Heart left ventricle (tissue), 16 donors: ENCODE results near the gene TSPAN31. TPM values are rescaled to one million over a fixed set of nuclear protein-coding genes. Genes with fewer than 3 reads are reported as not detected.
A peak's percentile ranks its signal among the peaks of the same experiment; 100 is the strongest.

ENCODE experiments used
- ATAC-seq, 4 donors: fragments of 200-7000 bp; cut with Tn5 transposase; one replicate each; pipeline ENCODE4 v1.9.1; 2020 to 2022; ENCODE audit warnings: moderate library complexity in 4 of 4, mild to moderate bottlenecking in 3 of 4, moderate number of reproducible peaks in 1 of 4
- DNase-seq, 5 donors: peaks; one replicate each; pipeline ENCODE4 v3.0.0-alpha.2; 2020
- H3K27ac ChIP-seq, 12 donors: fragments of 200-600 bp; sonication (generic) in 4 of 12; one replicate each; pipeline versions ENCODE4 v1.5.0 to v1.8.0; 2016 to 2022; ENCODE audit warnings: mild to moderate bottlenecking in 2 of 12
- H3K27me3 ChIP-seq, 9 donors: fragments of 200-600 bp; sonication (generic) in 2 of 9; one replicate each; pipeline versions ENCODE4 v1.5.1 to v1.8.0; 2016 to 2022; ENCODE audit warnings: mild to moderate bottlenecking in 3 of 9
- H3K36me3 ChIP-seq, 9 donors: fragments of 200-600 bp; sonication (generic) in 2 of 9; one replicate each; pipeline versions ENCODE4 v1.5.0 to v1.8.0; 2018 to 2022; ENCODE audit warnings: mild to moderate bottlenecking in 2 of 9
- H3K4me1 ChIP-seq, 12 donors: fragments of 200-600 bp; sonication (generic) in 4 of 12; one replicate each; pipeline versions ENCODE4 v1.5.0 to v1.8.0; 2016 to 2022; ENCODE audit warnings: mild to moderate bottlenecking in 3 of 12
- H3K4me3 ChIP-seq, 12 donors: fragments of 200-600 bp; sonication (generic) in 4 of 12; one replicate each; pipeline versions ENCODE4 v1.5.0 to v1.8.0; 2017 to 2022; ENCODE audit warnings: mild to moderate bottlenecking in 9 of 12, moderate library complexity in 4 of 12
- H3K9me3 ChIP-seq, 12 donors: fragments of 200-600 bp; sonication (generic) in 4 of 12; one replicate each; pipeline versions ENCODE4 v1.5.0 to v1.8.0; 2016 to 2022; ENCODE audit warnings: mild to moderate bottlenecking in 1 of 12
- POLR2A ChIP-seq, 2 donors: fragments of 450-650 bp; IDR thresholded peaks; one replicate each; pipeline ENCODE4 v1.6.1; 2017; ENCODE audit warnings: antibody characterized with exemption in 2 of 2, mild to moderate bottlenecking in 2 of 2, moderate library complexity in 2 of 2
- WGBS, 4 donors: extraction: QIAGEN DNeasy Blood & Tissue Kit in 2 of 4; methylation state at CpG; one replicate each; pipeline versions ENCODE4 v1.1.5 to v1.1.7; 2013 to 2018; 5-methylcytosine and 5-hydroxymethylcytosine counted together
- intact Hi-C, 10 donors: fragments of 100-400 bp; cut with DNase I; formaldehyde crosslinking; loops; one replicate each; pipeline versions ENCODE4 v1.11.1 to v1.14.2; 2022
- polyA plus RNA-seq, 2 donors: library from polyadenylated mRNA; stranded (reverse); fragments of 200-250 nt; gene quantifications; one replicate each; pipeline ENCODE4 v1.2.3, GENCODE V29; 2013
- total RNA-seq, 9 donors: library from RNA; depleted of rRNA in 2 of 9; stranded (reverse); fragments of >200 nt in 2 of 9; fragmentation: NEBNext Ultra II Directional in 3 of 9; extraction: Animal tissue kit (Norgen Biotek cat#: 25700) in 3 of 9; gene quantifications; one replicate each; pipeline versions ENCODE4 v1.1.0 to v1.2.4, GENCODE V29; 2016 to 2023
- TF ChIP-seq, protein P1 (sequence below), 12 donors: fragments of 200-600 bp; sonication (generic) in 4 of 12; IDR thresholded peaks; one replicate each; pipeline versions ENCODE4 v1.5.0 to v1.8.0; 2018 to 2022; ENCODE audit warnings: antibody characterized with exemption in 12 of 12, mild to moderate bottlenecking in 5 of 12
- donor health status: ischemic (EF 13 %, LVEDD 7.1; RV severe dilation, severe dysfunction).
- donor health status: healthy with polysubstance abuse.
- donor health status: DM: no; HTN: yes; CAD: no.
- donor health status: DM: no; HTN: no; CAD: no.
- donor health status: ischemic (EF 25% LVEDD 6.9; RV normal size, moderate dysfunction).
- donor health status: ischemic (EF 25% LVEDD 5.7; RV mildly dilated, moderate dysfunction).
- donor health status: healthy.
- donor health status: DM: yes; HTN: yes; CAD: no.
- donor health status: ischemic (EF 35%, LVEDD 5.7; RV mildly dilated, moderate dysfunction).
- donor health status: nonischemic (EF 11% LVEDD 7.7; RV severe dilation, severe dysfunction).
- donor health status: DM: yes; HTN: yes; CAD: no.
- donor health status: PGD.
- donor health status: ischemic (EF 29% LVEDD 5.4; RV normal size, mild dysfunction).
- donor health status: nonischemic (EF 23%, LVEDD 6.1; RV moderate dilation, normal function).

TSPAN31 gene
- total and polyA plus RNA-seq, 11 donors, result 27.2 to 59.3 (median 31.4) TPM

DNA sequence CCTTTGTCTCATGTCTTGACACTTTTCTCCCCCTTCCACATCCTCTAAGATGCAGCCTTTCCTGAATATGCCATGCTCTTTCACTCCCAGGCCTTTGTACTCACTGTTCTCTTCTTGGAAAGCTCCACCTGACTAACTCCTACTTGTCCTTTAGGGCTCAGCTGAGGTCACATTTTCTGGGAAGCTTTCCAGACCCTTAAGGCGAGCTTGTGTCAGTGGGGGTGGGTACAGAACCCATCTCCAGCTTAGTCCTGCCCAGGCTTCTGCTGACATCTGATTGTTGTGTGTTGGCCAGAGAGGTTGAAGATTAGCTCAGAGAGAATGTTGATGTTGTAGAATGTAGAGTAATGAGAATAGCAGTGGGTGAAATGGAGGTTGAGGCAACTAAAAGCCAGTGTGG is 34.9 kb downstream of the TSPAN31 start:
- 50 to 61% (median 56%) methylated on average over 1 of the region's 1 CpG for WGBS, 4 donors

GRCh38 chr12:57780284-57780897 is 35.6 kb downstream of the TSPAN31 start:
- Histone ChIP-seq H3K36me3 (peaks cover 0 to 34% (median 10%) of the 10 kb centered on the region in 9 donors), H3K4me1 (peaks cover 0 to 41% (median 13%) of the 10 kb centered on the region in 12 donors), H3K9me3 (no peaks in the 10 kb centered on the region), H3K27ac (peak overlapping the region in 1 of 12 donors; percentile 80), H3K27me3 (no peaks in the 10 kb centered on the region), H3K4me3 (no peak overlapping the region)
- TF ChIP-seq, protein P1, sequence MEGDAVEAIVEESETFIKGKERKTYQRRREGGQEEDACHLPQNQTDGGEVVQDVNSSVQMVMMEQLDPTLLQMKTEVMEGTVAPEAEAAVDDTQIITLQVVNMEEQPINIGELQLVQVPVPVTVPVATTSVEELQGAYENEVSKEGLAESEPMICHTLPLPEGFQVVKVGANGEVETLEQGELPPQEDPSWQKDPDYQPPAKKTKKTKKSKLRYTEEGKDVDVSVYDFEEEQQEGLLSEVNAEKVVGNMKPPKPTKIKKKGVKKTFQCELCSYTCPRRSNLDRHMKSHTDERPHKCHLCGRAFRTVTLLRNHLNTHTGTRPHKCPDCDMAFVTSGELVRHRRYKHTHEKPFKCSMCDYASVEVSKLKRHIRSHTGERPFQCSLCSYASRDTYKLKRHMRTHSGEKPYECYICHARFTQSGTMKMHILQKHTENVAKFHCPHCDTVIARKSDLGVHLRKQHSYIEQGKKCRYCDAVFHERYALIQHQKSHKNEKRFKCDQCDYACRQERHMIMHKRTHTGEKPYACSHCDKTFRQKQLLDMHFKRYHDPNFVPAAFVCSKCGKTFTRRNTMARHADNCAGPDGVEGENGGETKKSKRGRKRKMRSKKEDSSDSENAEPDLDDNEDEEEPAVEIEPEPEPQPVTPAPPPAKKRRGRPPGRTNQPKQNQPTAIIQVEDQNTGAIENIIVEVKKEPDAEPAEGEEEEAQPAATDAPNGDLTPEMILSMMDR (IDR thresholded peaks at IDR 0.05), result no peak
- TF ChIP-seq POLR2A (IDR thresholded peaks at IDR 0.05), result no peak
- DNase-seq, result no peak
- WGBS, 4 donors, result 85 to 95% (median 91%) methylated on average over 3 to 4 of the region's 4 CpGs
- intact Hi-C loops, result loop anchor here in 4 of 10 donors (5.0 kb wide), 1 partner anchor 127 kb away; no protein-coding TSS in a partner anchor
- no peak for ATAC-seq

More for the DNA sequence above, 34.9 kb downstream of the TSPAN31 start:
- Histone ChIP-seq H3K27ac (no peak overlapping the region), H3K4me1 (peaks cover 0 to 41% (median 13%) of the 10 kb centered on the region in 12 donors), H3K27me3 (no peaks in the 10 kb centered on the region), H3K36me3 (peaks cover 0 to 35% (median 6%) of the 10 kb centered on the region in 9 donors), H3K9me3 (no peaks in the 10 kb centered on the region), H3K4me3 (no peak overlapping the region)
- intact Hi-C loops, result loop anchor here in 4 of 10 donors (5.0 kb wide), 1 partner anchor 128 kb away; no protein-coding TSS in a partner anchor
- no peak for DNase-seq
- no peak for ATAC-seq
- no peak for TF ChIP-seq POLR2A (IDR thresholded peaks at IDR 0.05)

DNA sequence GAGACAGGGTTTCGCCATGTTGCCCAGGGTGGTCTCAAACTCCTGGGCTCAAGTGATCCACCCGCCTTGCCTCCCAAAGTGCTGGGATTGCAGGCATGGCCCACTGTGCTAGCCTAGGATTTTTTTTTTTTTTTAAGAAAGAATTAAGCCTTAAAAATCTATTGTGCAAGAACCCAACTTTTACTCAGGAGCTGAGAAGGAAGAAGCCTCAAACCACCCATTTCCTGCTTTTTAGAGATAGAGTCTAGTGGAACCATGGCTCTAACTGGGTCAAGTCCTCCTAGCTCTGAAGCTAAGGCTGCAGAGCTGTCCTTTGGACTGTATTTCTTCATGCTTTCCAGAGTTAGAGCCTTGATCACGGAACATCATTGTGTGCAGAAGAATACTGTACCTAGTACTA is 36.4 kb downstream of the TSPAN31 start:
- Histone ChIP-seq H3K27me3 (no peaks in the 10 kb centered on the region), H3K4me3 (no peak overlapping the region), H3K36me3 (peaks cover 0 to 34% (median 13%) of the 10 kb centered on the region in 9 donors), H3K27ac (peak overlapping the region in 1 of 12 donors; percentile 80), H3K4me1 (peaks cover 0 to 41% (median 13%) of the 10 kb centered on the region in 12 donors), H3K9me3 (no peaks in the 10 kb centered on the region)
- ATAC-seq, result no peak
- 93 to 96% (median 94%) methylated on average over 3 of the region's 3 CpGs for WGBS, 4 donors
- TF ChIP-seq, protein P1 (IDR thresholded peaks at IDR 0.05), result no peak
- no peak for TF ChIP-seq POLR2A (IDR thresholded peaks at IDR 0.05)
- DNase-seq, result no peak
- intact Hi-C loops, result loop anchor here in 4 of 10 donors (5.0 kb wide), 1 partner anchor 126 kb away; no protein-coding TSS in a partner anchor

GRCh38 chr12:57781801-57782200 is 37.0 kb downstream of the TSPAN31 start:
- Histone ChIP-seq H3K4me1 (peaks cover 0 to 41% (median 13%) of the 10 kb centered on the region in 12 donors), H3K4me3 (no peak overlapping the region), H3K27ac (peak overlapping the region in 1 of 12 donors; percentile 80), H3K9me3 (no peaks in the 10 kb centered on the region), H3K27me3 (no peaks in the 10 kb centered on the region), H3K36me3 (peaks cover 0 to 38% (median 18%) of the 10 kb centered on the region in 9 donors)
- ATAC-seq, result no peak
- intact Hi-C loops, result loop anchor here in 6 of 10 donors (1.0 to 5.0 kb wide), 2 partner anchors 124 to 126 kb away; no protein-coding TSS in a partner anchor
- TF ChIP-seq, protein P1 (IDR thresholded peaks at IDR 0.05), result no peak
- no peak for TF ChIP-seq POLR2A (IDR thresholded peaks at IDR 0.05)
- WGBS, 4 donors, result 69 to 82% (median 72%) methylated on average over 2 of the region's 2 CpGs
- no peak for DNase-seq
